IMR-90 (cell line): ENCODE data around the gene EML4. TPM values are rescaled to one million over a fixed set of nuclear protein-coding genes. Genes with fewer than 3 reads are reported as not detected.

ENCODE experiments used
- ATAC-seq: fragments of 200-7000 bp; cut with Tn5 transposase; 2 replicates; pipeline ENCODE4 v1.9.1; 2020; ENCODE audit warnings: low read depth, mild to moderate bottlenecking, moderate library complexity
- BruUV-seq: library from RNA; stranded (reverse); fragments of 400-500 nt; replicated peaks from 2 replicates; lab custom pipeline; 2021; lab: Mats Ljungman, UMichigan
- CTCF ChIA-PET: fragments of 300-600 bp; formaldehyde crosslinking; extraction: SDS; loops from one replicate; lab custom pipeline; 2021; ENCODE audit warnings: antibody characterized with exemption; lab: Yijun Ruan, JAX
- POLR2A ChIA-PET: fragments of 300-600 bp; sonication (Branson Sonifier 250); formaldehyde crosslinking; loops from one replicate; lab custom pipeline; 2022; ENCODE audit warnings: antibody characterized with exemption; ENCODE audit not compliant: unreplicated experiment; lab: Charles Lee
- DNase-seq: peaks from one replicate; pipeline ENCODE4 v3.0.0; 2013
- H2AFZ ChIP-seq: replicated peaks from 2 replicates; pipeline ENCODE3; 2013; ENCODE audit warnings: low read length, mild to moderate bottlenecking; ENCODE audit not compliant: poor library complexity
- H2AK5ac ChIP-seq: 2 replicates; pipeline ENCODE4 v1.6.1; 2013; ENCODE audit warnings: low read depth, low read length, inconsistent platforms
- H2AK9ac ChIP-seq: replicated peaks from 2 replicates; pipeline ENCODE3; 2013; ENCODE audit warnings: mild to moderate bottlenecking, low read depth, low read length, moderate library complexity; ENCODE audit not compliant: poor library complexity
- H2BK120ac ChIP-seq: 2 replicates; pipeline ENCODE4 v1.6.1; 2013; ENCODE audit warnings: low read depth, low read length, inconsistent platforms
- H2BK15ac ChIP-seq: 3 replicates; pipeline ENCODE4 v1.6.1; 2013; ENCODE audit warnings: low read depth, low read length, inconsistent platforms
- H2BK20ac ChIP-seq: 2 replicates; pipeline ENCODE4 v1.6.1; 2013; ENCODE audit warnings: low read depth, mild to moderate bottlenecking, inconsistent platforms, low read length, moderate library complexity
- H2BK5ac ChIP-seq: 2 replicates; pipeline ENCODE4 v1.6.1; 2013; ENCODE audit warnings: mild to moderate bottlenecking, low read depth, low read length, inconsistent platforms; ENCODE audit not compliant: poor library complexity, severe bottlenecking
- H3K14ac ChIP-seq: replicated peaks from 2 replicates; pipeline ENCODE4 v1.6.1; 2013; ENCODE audit warnings: low read depth, low read length, inconsistent platforms
- H3K18ac ChIP-seq: 2 replicates; pipeline ENCODE4 v1.6.1; 2013; ENCODE audit warnings: low read depth, low read length, control low read depth
- H3K23ac ChIP-seq: 2 replicates; pipeline ENCODE4 v1.6.1; 2013; ENCODE audit warnings: low read depth, low read length, inconsistent platforms
- H3K27ac ChIP-seq: 2 replicates; pipeline ENCODE4 v1.5.1; 2013; ENCODE audit warnings: mild to moderate bottlenecking, control low read depth, low read length; ENCODE audit not compliant: insufficient read depth
- H3K27me3 ChIP-seq: 2 replicates; pipeline ENCODE4 v1.6.1; 2013; ENCODE audit warnings: low read length; ENCODE audit not compliant: control insufficient read depth, insufficient read depth
- H3K36me3 ChIP-seq: 2 replicates; pipeline ENCODE4 v1.6.1; 2013; ENCODE audit warnings: low read length, mixed read lengths; ENCODE audit not compliant: control insufficient read depth, insufficient read depth
- H3K4ac ChIP-seq: 2 replicates; pipeline ENCODE4 v1.6.1; 2013; ENCODE audit warnings: low read depth, low read length, inconsistent platforms
- H3K4me1 ChIP-seq: 2 replicates; pipeline ENCODE4 v1.6.1; 2013; ENCODE audit warnings: low read length, mixed read lengths; ENCODE audit not compliant: control insufficient read depth, insufficient read depth
- H3K4me2 ChIP-seq: 2 replicates; pipeline ENCODE4 v1.6.1; 2013; ENCODE audit warnings: low read depth, mild to moderate bottlenecking, control low read depth, low read length, moderate library complexity
- H3K4me3 ChIP-seq: 2 replicates; pipeline ENCODE4 v1.5.1; 2013; ENCODE audit warnings: low read depth, mild to moderate bottlenecking, control low read depth, low read length, moderate library complexity; ENCODE audit not compliant: insufficient read depth
- H3K56ac ChIP-seq: 2 replicates; pipeline ENCODE4 v1.6.1; 2013; ENCODE audit warnings: low read length, inconsistent platforms; ENCODE audit not compliant: insufficient read depth; ENCODE audit errors: extremely low read depth
- H3K79me1 ChIP-seq, 2 experiments: 2 replicates each; pipeline ENCODE4 v1.6.1; 2013; ENCODE audit warnings: low read length in 2 of 2, inconsistent platforms in 1 of 2, low read depth in 1 of 2
- H3K9ac ChIP-seq: 2 replicates; pipeline ENCODE4 v1.6.1; 2013; ENCODE audit warnings: low read depth, low read length, control low read depth
- H3K9me1 ChIP-seq: 2 replicates; pipeline ENCODE4 v1.6.1; 2013; ENCODE audit warnings: low read length, inconsistent platforms; ENCODE audit not compliant: insufficient read depth
- H3K9me3 ChIP-seq: 2 replicates; pipeline ENCODE4 v1.6.1; 2013; ENCODE audit warnings: low read length; ENCODE audit not compliant: control insufficient read depth, insufficient read depth
- H4K20me1 ChIP-seq: 2 replicates; pipeline ENCODE4 v1.6.1; 2013; ENCODE audit warnings: low read length, inconsistent platforms; ENCODE audit not compliant: insufficient read depth
- H4K5ac ChIP-seq: 2 replicates; pipeline ENCODE4 v1.6.1; 2013; ENCODE audit warnings: mild to moderate bottlenecking, low read depth, low read length, control low read depth
- H4K8ac ChIP-seq, 2 experiments: 2 replicates each; pipeline ENCODE4 v1.6.1; 2013; ENCODE audit warnings: low read depth in 2 of 2, low read length in 2 of 2, control low read depth in 1 of 2, inconsistent platforms in 1 of 2
- H4K91ac ChIP-seq: 2 replicates; pipeline ENCODE4 v1.6.1; 2013; ENCODE audit warnings: low read depth, low read length, inconsistent platforms; ENCODE audit not compliant: insufficient read depth
- CEBPB ChIP-seq: IDR thresholded peaks from 2 replicates; pipeline ENCODE4 v1.6.1; 2012; ENCODE audit warnings: low read depth, low read length, improper control_type of control experiment
- CHD1 ChIP-seq: IDR thresholded peaks from 2 replicates; pipeline ENCODE4 v1.6.1; 2012; ENCODE audit warnings: low read depth, low read length, improper control_type of control experiment
- FOS ChIP-seq: fragments of 150-350 bp; IDR thresholded peaks from 2 replicates; pipeline ENCODE4 v1.6.1; 2016; ENCODE audit warnings: low read depth, low read length
- MAZ ChIP-seq: IDR thresholded peaks from 2 replicates; pipeline ENCODE4 v1.6.1; 2012; ENCODE audit warnings: low read depth, mild to moderate bottlenecking, low read length, improper control_type of control experiment, moderate library complexity, borderline replicate concordance
- WGBS, 2 experiments: methylation state at CpG; one replicate each; pipeline versions ENCODE4 v1.1.5 to v1.1.7; 2013; ENCODE audit warnings: missing lambda C conversion rate in 2 of 2; ENCODE audit not compliant: insufficient read length in 1 of 2; ENCODE audit errors: extremely low coverage in 2 of 2; 5-methylcytosine and 5-hydroxymethylcytosine counted together
- dilution Hi-C: fragments of 300-500 bp; cut with HindIII; formaldehyde crosslinking; loops from one replicate; pipeline ENCODE4 v1.14.3; 2018; ENCODE audit warnings: low sequenced_read_pairs; ENCODE audit not compliant: unreplicated experiment
- in situ Hi-C: fragments of 300-500 bp; cut with MboI; formaldehyde crosslinking; loops from 3 replicates; pipeline ENCODE4 v1.14.3; 2019; ENCODE audit warnings: low sequenced_read_pairs, inconsistent platforms, mixed read lengths
- intact Hi-C: fragments of 100-400 bp; cut with micrococcal nuclease; formaldehyde crosslinking; loops from 2 replicates; pipeline ENCODE4 v1.10.0; 2022
- polyA plus RNA-seq, 3 experiments: library from polyadenylated mRNA; depleted of rRNA; stranded (reverse); fragments of >200 nt; gene quantifications; 2 replicates each; pipeline ENCODE4 v1.2.3, GENCODE V29; 2012; ENCODE audit warnings: low replicate concordance in 1 of 3
- total RNA-seq: library from RNA; depleted of rRNA; stranded (reverse); fragments of >200 nt; gene quantifications from 2 replicates; pipeline ENCODE4 v1.2.3, GENCODE V29; 2012

Gene EML4
- total and polyA plus RNA-seq, 2 of the 4 experiments (the other 2 are of a cell fraction), result 29.7 to 73.7 TPM

- peaks cover 2% of the 10 kb centered on the region; the same call in 1 of the 2 replicates for H3K36me3 ChIP-seq
- H2AK5ac ChIP-seq, result no peak overlapping the region
- no peak overlapping the region for H2AFZ ChIP-seq
- no peak overlapping the region for H2BK120ac ChIP-seq
- no TSS peak for BruUV-seq
- H3K9ac ChIP-seq, result no peak overlapping the region
- peaks cover 22 to 63% of the 10 kb centered on the region in 2 experiments for H3K79me1 ChIP-seq
- H4K91ac ChIP-seq, result no peak overlapping the region
- dilution Hi-C loops (no loop called here), intact Hi-C loops (loop anchor here (1.0 kb wide), 1 partner anchor 10 kb away; no protein-coding TSS in a partner anchor), in situ Hi-C loops (no loop called here)
- H3K27ac ChIP-seq, result no peak overlapping the region
- H4K8ac ChIP-seq, result peak overlapping the region in 1 of 2 experiments; percentile 38; a peak in 1 of 4 replicates
- DNase-seq, result no peak
- TF ChIP-seq CHD1, result no peak
- peak; percentile 51; the same call in 1 of the 2 replicates for TF ChIP-seq CEBPB
- no peak for TF ChIP-seq MAZ
- TF ChIP-seq FOS, result no peak
- no peak overlapping the region for H2BK15ac ChIP-seq
- no peak overlapping the region for H3K56ac ChIP-seq
- no peak overlapping the region for H2AK9ac ChIP-seq
- H2BK5ac ChIP-seq, result peak overlapping the region; percentile 70
- ATAC-seq, result peak; percentile 25
- CTCF ChIA-PET, result no interaction called here
- H3K27me3 ChIP-seq, result no peaks in the 10 kb centered on the region
- no peak overlapping the region for H4K5ac ChIP-seq
- H3K4ac ChIP-seq, result no peak overlapping the region
- H3K4me2 ChIP-seq, result peak overlapping the region; percentile 78; the same call in 1 of the 2 replicates
- H3K4me1 ChIP-seq, result peaks cover 4% of the 10 kb centered on the region
- no peaks in the 10 kb centered on the region; the same call in 1 of the 2 replicates for H3K9me1 ChIP-seq
- H3K14ac ChIP-seq, result 0 out of 2 replicates have a peak overlapping the region, but pooled peaks have one; percentile 51
- no peak overlapping the region for H3K4me3 ChIP-seq
- H2BK20ac ChIP-seq, result no peak overlapping the region
- H3K18ac ChIP-seq, result peak overlapping the region; percentile 82
- WGBS, 2 experiments, result 67% methylated on average over 1 of the region's 4 CpGs; no CpG with 5 or more reads in 1 of the 2 experiments
- H3K9me3 ChIP-seq, result no peaks in the 10 kb centered on the region
- no peaks in the 10 kb centered on the region for H4K20me1 ChIP-seq
- no peak overlapping the region for H3K23ac ChIP-seq
- POLR2A ChIA-PET, result no interaction called here
Observed at GRCh38 chr2:42224422-42225067, 55.4 kb downstream of the EML4 start.
